Tibial nerve (tissue), 4 donors: ENCODE results near the gene CCZ1B. TPM values are rescaled to one million over a fixed set of nuclear protein-coding genes. Genes with fewer than 3 reads are reported as not detected.
"Not testable (repeated sequence)": the region's sequence is repeated elsewhere in the genome, so short reads cannot be mapped to it uniquely, and the experiment has no call there.

Source experiments
- DNase-seq, 2 donors: peaks; one replicate each; pipeline ENCODE4 v3.0.0-alpha.2; 2019; ENCODE audit warnings: low spot score in 2 of 2
- H3K27ac ChIP-seq, 4 donors: fragments of 200-600 bp; sonication (generic) in 3 of 4; one replicate each; pipeline ENCODE4 v1.5.1; 2017 to 2019; ENCODE audit warnings: mild to moderate bottlenecking in 1 of 4
- H3K27me3 ChIP-seq, 2 donors: fragments of 200-600 bp; sonication (generic) in 1 of 2; one replicate each; pipeline versions ENCODE4 v1.5.1 to v1.6.0; 2017 to 2019
- H3K36me3 ChIP-seq, 3 donors: fragments of 200-600 bp; sonication (generic); one replicate each; pipeline ENCODE4 v1.5.1; 2018 to 2019
- H3K4me1 ChIP-seq, 4 donors: fragments of 200-600 bp; sonication (generic) in 3 of 4; one replicate each; pipeline ENCODE4 v1.5.1; 2017 to 2019
- H3K4me3 ChIP-seq, 4 donors: fragments of 200-600 bp; sonication (generic) in 3 of 4; one replicate each; pipeline ENCODE4 v1.5.1; 2017 to 2019; ENCODE audit warnings: mild to moderate bottlenecking in 1 of 4, moderate library complexity in 1 of 4
- H3K9me3 ChIP-seq, 4 donors: fragments of 200-600 bp; sonication (generic) in 3 of 4; one replicate each; pipeline ENCODE4 v1.5.1; 2017 to 2019
- EP300 ChIP-seq, 2 donors: sonication (generic); formaldehyde crosslinking; IDR thresholded peaks; one replicate each; pipeline ENCODE4 v1.6.1; 2017; ENCODE audit warnings: antibody characterized with exemption in 2 of 2, mild to moderate bottlenecking in 1 of 2
- POLR2A ChIP-seq, 2 donors: fragments of 450-650 bp; IDR thresholded peaks; one replicate each; pipeline ENCODE4 v1.6.1; 2017; ENCODE audit warnings: antibody characterized with exemption in 2 of 2, mild to moderate bottlenecking in 2 of 2, moderate library complexity in 2 of 2
- WGBS, 2 donors: methylation state at CpG; one replicate each; pipeline ENCODE4 v1.1.5; 2018; 5-methylcytosine and 5-hydroxymethylcytosine counted together
- total RNA-seq, 4 donors: library from RNA; depleted of rRNA; stranded (reverse); fragments of >200 nt; gene quantifications; one replicate each; pipeline ENCODE4 v1.1.0, GENCODE V29; 2016
- TF ChIP-seq, protein P1 (sequence below), 5 experiments: fragments of 200-600 bp in 3 of 5; fragments of 450-650 bp in 2 of 5; sonication (generic) in 3 of 5; IDR thresholded peaks; one replicate each; pipeline ENCODE4 v1.5.1; 2016 to 2019; ENCODE audit warnings: antibody characterized with exemption in 5 of 5, mild to moderate bottlenecking in 3 of 5, moderate library complexity in 2 of 5

The CCZ1B gene
- total RNA-seq, 4 donors from 2014 or later, result 45.7 to 136 (median 69.7) TPM

- WGBS, 2 donors, result 91 to 93% methylated on average over 15 to 17 of the region's 17 CpGs
- H3K27ac ChIP-seq, H3K36me3 ChIP-seq, DNase-seq, H3K4me3 ChIP-seq, H3K9me3 ChIP-seq: not testable (repeated sequence)
- H3K27me3 ChIP-seq, result peaks cover 0 to 17% of the 10 kb centered on the region in 2 donors
- H3K4me1 ChIP-seq, result peaks cover 0 to 11% (median 0%) of the 10 kb centered on the region in 4 donors
These were observed 27.6 kb upstream of the CCZ1B start for GRCh38 chr7:6853681-6854080.

GRCh38 chr7:6849127-6849526, 23.1 kb upstream of the CCZ1B start:
- DNase-seq, result not testable (repeated sequence)
- 83 to 96% methylated on average over 6 of the region's 6 CpGs for WGBS, 2 donors

DNA sequence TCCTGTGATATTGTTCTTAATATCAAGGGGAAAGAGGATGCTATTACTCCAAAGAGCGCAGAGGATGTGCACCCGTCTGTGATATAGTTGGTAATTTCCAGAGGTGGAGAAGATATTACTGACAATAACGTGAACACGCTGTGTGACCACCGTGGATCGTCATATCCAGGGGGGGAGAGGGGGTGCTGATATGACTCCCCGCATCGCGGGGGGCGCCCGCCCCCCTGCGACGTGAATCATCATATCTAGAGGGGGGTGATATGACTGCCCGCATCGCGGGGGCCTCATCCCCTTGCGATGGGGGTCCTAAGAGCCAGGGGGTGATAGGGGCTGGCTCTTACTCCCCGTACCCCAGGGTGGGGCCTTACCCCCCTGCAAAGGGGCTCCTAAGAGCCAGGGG, 21.7 kb upstream of the CCZ1B start:
- WGBS, 2 donors, result 79 to 83% methylated on average over 12 to 14 of the region's 18 CpGs

More at GRCh38 chr7:6849127-6849526, 23.1 kb upstream of the CCZ1B start:
- H3K9me3 ChIP-seq, H3K36me3 ChIP-seq, H3K27me3 ChIP-seq, H3K4me1 ChIP-seq, H3K4me3 ChIP-seq, H3K27ac ChIP-seq: not testable (repeated sequence)

GRCh38 chr7:6845971-6846449, 19.9 kb upstream of the CCZ1B start:
- 60 to 65% methylated on average over 16 of the region's 16 CpGs for WGBS, 2 donors
- H3K4me1 ChIP-seq, result not testable (repeated sequence)

More for the DNA sequence above, 21.7 kb upstream of the CCZ1B start:
- not testable (repeated sequence) for H3K36me3 ChIP-seq, DNase-seq, H3K9me3 ChIP-seq, H3K27ac ChIP-seq, H3K27me3 ChIP-seq, H3K4me3 ChIP-seq, H3K4me1 ChIP-seq

GRCh38 chr7:6843654-6844053, 17.6 kb upstream of the CCZ1B start:
- not testable (repeated sequence) for H3K4me3 ChIP-seq
- WGBS, 2 donors, result 37 to 51% methylated on average over 6 of the region's 6 CpGs

More at GRCh38 chr7:6845971-6846449, 19.9 kb upstream of the CCZ1B start:
- not testable (repeated sequence) for H3K27ac ChIP-seq, H3K36me3 ChIP-seq, H3K9me3 ChIP-seq, DNase-seq, H3K4me3 ChIP-seq, H3K27me3 ChIP-seq

DNA sequence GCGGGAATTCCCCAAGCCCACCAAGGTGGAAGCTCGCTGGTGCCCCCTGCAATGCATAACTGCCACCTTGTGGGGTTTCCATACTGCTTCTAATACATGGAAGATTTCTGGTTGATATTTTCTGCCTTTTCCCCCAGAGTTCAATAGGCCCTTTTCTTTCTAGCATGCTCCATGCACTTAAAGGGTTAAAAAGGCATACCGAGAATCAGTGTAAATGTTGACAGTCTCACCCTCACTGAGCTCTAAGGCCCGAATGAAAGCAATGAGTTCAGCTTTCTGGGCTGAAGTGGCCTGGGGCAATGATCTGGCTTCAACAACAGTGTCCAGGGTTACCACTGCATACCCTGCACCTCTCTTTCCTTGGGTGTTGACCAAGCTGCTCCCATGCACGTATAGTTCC, 17.0 kb upstream of the CCZ1B start:
- H3K4me1 ChIP-seq, H3K36me3 ChIP-seq, H3K4me3 ChIP-seq, H3K27me3 ChIP-seq, DNase-seq, H3K27ac ChIP-seq, H3K9me3 ChIP-seq: not testable (repeated sequence)
- 25% methylated on average over 5 of the region's 5 CpGs for WGBS, 2 donors

More at GRCh38 chr7:6843654-6844053, 17.6 kb upstream of the CCZ1B start:
- not testable (repeated sequence) for H3K27me3 ChIP-seq, H3K9me3 ChIP-seq, H3K27ac ChIP-seq, H3K4me1 ChIP-seq, DNase-seq, H3K36me3 ChIP-seq

DNA sequence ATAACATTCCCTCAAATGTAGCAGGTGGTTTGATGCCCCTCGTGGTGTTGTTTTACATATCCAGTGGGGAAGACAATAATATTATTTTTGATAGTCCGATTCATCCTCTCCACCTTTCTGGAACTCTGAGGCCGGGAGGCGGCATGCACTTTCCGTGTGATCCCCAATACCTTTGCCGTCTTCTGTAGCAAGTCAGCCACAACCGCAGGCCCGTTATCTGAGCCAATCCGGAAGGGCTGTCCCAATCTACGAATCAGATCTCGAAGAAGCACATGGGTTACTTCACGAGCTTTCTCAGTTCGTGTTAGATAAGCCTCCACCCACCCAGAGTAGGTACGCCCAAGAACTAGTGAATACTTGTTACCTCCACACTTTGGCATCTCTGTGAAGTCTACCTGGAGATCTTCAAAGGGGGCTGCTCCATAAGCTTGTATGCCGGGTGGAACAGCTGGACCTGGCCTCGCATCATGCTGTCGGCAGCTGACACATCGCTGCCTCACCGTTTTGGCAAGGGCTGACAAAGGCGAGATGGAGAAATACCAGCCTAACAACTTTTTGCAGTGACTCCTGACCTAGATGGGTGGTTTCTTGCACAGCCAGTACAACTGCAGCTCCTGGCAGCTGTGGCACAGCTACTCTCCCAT, 16.3 kb upstream of the CCZ1B start:
- not testable (repeated sequence) for H3K27ac ChIP-seq, H3K9me3 ChIP-seq, H3K4me3 ChIP-seq, DNase-seq, H3K36me3 ChIP-seq, H3K27me3 ChIP-seq, H3K4me1 ChIP-seq
- 73 to 79% methylated on average over 19 to 20 of the region's 20 CpGs for WGBS, 2 donors

DNA sequence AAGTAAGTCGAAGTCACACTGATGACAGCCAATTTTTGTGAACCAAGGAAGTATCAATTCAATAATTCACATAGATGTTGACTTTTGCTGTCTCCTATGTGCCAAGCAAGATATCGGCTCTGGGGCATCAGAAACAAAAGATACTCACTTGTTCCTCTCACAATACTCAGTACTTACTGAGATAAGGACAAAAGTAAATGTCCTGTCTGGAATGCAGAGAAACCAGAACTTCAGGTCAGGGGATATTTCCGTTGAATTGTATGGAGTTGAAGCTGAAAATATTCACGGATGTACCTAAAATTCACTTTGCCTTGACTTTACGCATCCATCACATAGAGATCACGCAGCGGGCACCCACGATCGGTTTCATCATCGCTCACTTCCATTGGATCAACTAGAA, 11.0 kb upstream of the CCZ1B start:
- H3K27me3 ChIP-seq, result peaks cover 0 to 37% of the 10 kb centered on the region in 2 donors
- not testable (repeated sequence) for H3K36me3 ChIP-seq, H3K4me3 ChIP-seq, H3K4me1 ChIP-seq, H3K9me3 ChIP-seq, DNase-seq, H3K27ac ChIP-seq
- 90 to 92% methylated on average over 10 of the region's 10 CpGs for WGBS, 2 donors

GRCh38 chr7:6835521-6835920, 9.4 kb upstream of the CCZ1B start:
- H3K4me3 ChIP-seq, DNase-seq, H3K9me3 ChIP-seq, H3K36me3 ChIP-seq, H3K4me1 ChIP-seq, H3K27ac ChIP-seq: not testable (repeated sequence)
- H3K27me3 ChIP-seq, result peaks cover 0 to 49% of the 10 kb centered on the region in 2 donors
- WGBS, 2 donors, result 39 to 43% methylated on average over 3 of the region's 3 CpGs

DNA sequence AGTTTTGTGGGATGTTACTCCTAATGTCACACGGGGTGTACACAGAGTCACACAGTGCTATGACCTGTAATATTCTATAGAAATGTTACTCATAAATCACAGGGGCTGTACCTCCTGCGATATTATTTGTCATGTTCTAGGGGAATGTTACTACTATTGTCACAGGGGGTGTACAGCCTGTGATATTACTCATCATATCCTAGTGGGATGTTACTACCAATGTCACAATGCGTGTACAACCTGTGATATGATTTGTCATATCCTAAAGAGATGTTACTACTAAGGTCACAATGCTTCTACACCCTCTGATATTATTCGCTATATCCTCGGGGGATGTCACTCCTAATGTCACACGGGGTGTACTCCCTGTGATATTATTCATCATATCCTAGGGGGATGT, 7.6 kb upstream of the CCZ1B start:
- no peaks in the 10 kb centered on the region for H3K4me1 ChIP-seq
- H3K4me3 ChIP-seq, result no peak overlapping the region
- WGBS, 2 donors, result 84 to 88% methylated on average over 6 of the region's 6 CpGs
- peaks cover 0 to 49% of the 10 kb centered on the region in 2 donors for H3K27me3 ChIP-seq
- TF ChIP-seq, protein P1, sequence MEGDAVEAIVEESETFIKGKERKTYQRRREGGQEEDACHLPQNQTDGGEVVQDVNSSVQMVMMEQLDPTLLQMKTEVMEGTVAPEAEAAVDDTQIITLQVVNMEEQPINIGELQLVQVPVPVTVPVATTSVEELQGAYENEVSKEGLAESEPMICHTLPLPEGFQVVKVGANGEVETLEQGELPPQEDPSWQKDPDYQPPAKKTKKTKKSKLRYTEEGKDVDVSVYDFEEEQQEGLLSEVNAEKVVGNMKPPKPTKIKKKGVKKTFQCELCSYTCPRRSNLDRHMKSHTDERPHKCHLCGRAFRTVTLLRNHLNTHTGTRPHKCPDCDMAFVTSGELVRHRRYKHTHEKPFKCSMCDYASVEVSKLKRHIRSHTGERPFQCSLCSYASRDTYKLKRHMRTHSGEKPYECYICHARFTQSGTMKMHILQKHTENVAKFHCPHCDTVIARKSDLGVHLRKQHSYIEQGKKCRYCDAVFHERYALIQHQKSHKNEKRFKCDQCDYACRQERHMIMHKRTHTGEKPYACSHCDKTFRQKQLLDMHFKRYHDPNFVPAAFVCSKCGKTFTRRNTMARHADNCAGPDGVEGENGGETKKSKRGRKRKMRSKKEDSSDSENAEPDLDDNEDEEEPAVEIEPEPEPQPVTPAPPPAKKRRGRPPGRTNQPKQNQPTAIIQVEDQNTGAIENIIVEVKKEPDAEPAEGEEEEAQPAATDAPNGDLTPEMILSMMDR (IDR thresholded peaks at IDR 0.05), result no peak
- TF ChIP-seq EP300 (IDR thresholded peaks at IDR 0.05) (no peak), POLR2A (IDR thresholded peaks at IDR 0.05) (no peak)
- DNase-seq, result no peak
- no peak overlapping the region for H3K27ac ChIP-seq
- no peaks in the 10 kb centered on the region for H3K36me3 ChIP-seq
- H3K9me3 ChIP-seq, result no peaks in the 10 kb centered on the region
